Subcutaneous abdominal adipose tissue (tissue), 5 donors: ENCODE measurements around the gene PILRA.
"Not testable (repeated sequence)": the region's sequence is repeated elsewhere in the genome, so short reads cannot be mapped to it uniquely, and the experiment has no call there.

Experiments
- H3K27ac ChIP-seq: one replicate; pipeline ENCODE4 v1.7.0; 2013; ENCODE audit warnings: low read depth, mild to moderate bottlenecking, inconsistent platforms, low read length, moderate library complexity
- H3K27me3 ChIP-seq, 5 donors: one replicate each; pipeline ENCODE4 v1.7.0; 2013; ENCODE audit warnings: low read length in 5 of 5, inconsistent platforms in 1 of 5; ENCODE audit not compliant: control insufficient read depth in 5 of 5, insufficient read depth in 4 of 5
- H3K36me3 ChIP-seq, 5 donors: one replicate each; pipeline ENCODE4 v1.7.0; 2013; ENCODE audit warnings: low read length in 5 of 5; ENCODE audit not compliant: control insufficient read depth in 5 of 5, insufficient read depth in 5 of 5
- H3K4me1 ChIP-seq, 5 donors: one replicate each; pipeline ENCODE4 v1.7.0; 2013; ENCODE audit warnings: low read length in 5 of 5, mild to moderate bottlenecking in 3 of 5, moderate library complexity in 1 of 5; ENCODE audit not compliant: control insufficient read depth in 5 of 5, insufficient read depth in 5 of 5
- H3K4me3 ChIP-seq, 5 donors: one replicate each; pipeline ENCODE4 v1.7.0; 2013; ENCODE audit warnings: low read length in 5 of 5, low read depth in 1 of 5
- H3K9ac ChIP-seq, 5 donors: one replicate each; pipeline ENCODE4 v1.7.0; 2013; ENCODE audit warnings: low read length in 5 of 5, mild to moderate bottlenecking in 4 of 5, moderate library complexity in 3 of 5
- H3K9me3 ChIP-seq, 5 donors: one replicate each; pipeline ENCODE4 v1.7.0; 2013; ENCODE audit warnings: low read length in 5 of 5; ENCODE audit not compliant: control insufficient read depth in 5 of 5
- donor health status: healthy.
- donor health status: healthy.
- donor health status: healthy.
- donor health status: healthy.
- donor health status: healthy.

The PILRA gene

GRCh38 chr7:100373870-100374598, 747 bp downstream of the PILRA start:
- not testable (repeated sequence) for H3K9me3 ChIP-seq, H3K36me3 ChIP-seq, H3K9ac ChIP-seq, H3K27ac ChIP-seq, H3K27me3 ChIP-seq
- Histone ChIP-seq H3K4me1 (peaks cover 0 to 48% (median 28%) of the 10 kb centered on the region in 5 donors), H3K4me3 (peak overlapping the region in 3 of 5 donors; percentile 11 to 49 (median 22))

DNA sequence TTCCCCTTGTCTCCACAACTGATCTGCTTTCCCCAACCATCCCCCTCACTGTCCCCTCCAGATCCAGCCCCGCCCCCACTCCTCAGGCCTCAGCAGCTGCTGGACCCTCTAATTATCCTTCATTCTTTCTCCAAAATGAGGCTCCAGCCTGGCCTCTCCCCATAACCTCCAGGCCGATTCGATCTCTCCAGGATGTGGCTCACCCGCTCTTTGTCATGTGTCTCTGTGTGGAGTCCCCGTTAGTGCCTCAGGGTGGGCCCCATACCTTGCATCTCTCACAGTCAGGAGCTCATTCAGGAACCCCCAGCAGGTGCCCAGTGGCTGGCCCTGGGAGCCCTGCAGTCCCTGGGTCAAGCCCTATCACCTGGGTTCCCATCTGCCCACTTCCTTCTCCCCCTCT, 1.3 kb downstream of the PILRA start:
- H3K9me3 ChIP-seq = no peaks in the 10 kb centered on the region
- no peak overlapping the region for H3K9ac ChIP-seq
- peaks cover 0 to 46% (median 28%) of the 10 kb centered on the region in 5 donors for H3K4me1 ChIP-seq
- H3K27ac ChIP-seq = no peak overlapping the region
- peak overlapping the region in 1 of 5 donors; percentile 20 for H3K4me3 ChIP-seq
- no peaks in the 10 kb centered on the region for H3K27me3 ChIP-seq
- H3K36me3 ChIP-seq = no peaks in the 10 kb centered on the region

- Histone ChIP-seq H3K4me1 (peaks cover 0 to 36% (median 23%) of the 10 kb centered on the region in 5 donors), H3K9ac (no peak overlapping the region), H3K9me3 (no peaks in the 10 kb centered on the region), H3K27ac (no peak overlapping the region), H3K27me3 (no peaks in the 10 kb centered on the region), H3K36me3 (no peaks in the 10 kb centered on the region), H3K4me3 (no peak overlapping the region)
Measured at GRCh38 chr7:100376066-100376465, 2.8 kb downstream of the PILRA start.

DNA sequence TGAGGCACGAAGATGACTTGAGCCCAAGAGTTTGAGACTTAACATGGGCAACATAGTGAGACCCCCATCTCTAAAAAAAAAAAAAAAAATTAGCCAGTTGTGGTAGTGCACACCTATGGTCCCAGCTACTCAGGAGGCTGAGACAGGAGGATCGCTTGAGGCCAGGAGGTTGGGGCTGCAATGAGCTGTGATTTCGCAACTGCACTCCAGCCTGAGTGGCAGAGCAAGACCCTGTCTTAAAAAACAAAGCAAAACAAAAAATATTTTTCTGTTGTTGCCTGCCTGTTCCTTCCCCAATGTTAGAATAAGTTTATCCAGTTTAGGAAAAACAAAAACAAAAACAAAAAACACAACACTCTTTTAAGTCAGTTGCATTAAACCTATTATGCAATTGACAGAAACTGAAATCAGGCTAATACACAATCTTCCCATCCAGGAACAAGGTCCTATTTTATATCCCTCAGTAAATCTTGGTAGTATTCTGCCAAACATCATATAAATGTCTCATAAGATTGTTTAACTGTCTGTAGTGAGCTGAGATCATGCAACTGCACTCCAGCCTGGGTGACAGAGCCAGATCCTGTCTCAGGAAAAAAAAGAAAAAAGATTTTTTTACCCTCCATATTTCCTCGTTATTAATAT, 4.9 kb downstream of the PILRA start:
- no peak overlapping the region for H3K4me3 ChIP-seq
- no peaks in the 10 kb centered on the region for H3K36me3 ChIP-seq
- H3K9me3 ChIP-seq = no peaks in the 10 kb centered on the region
- peaks cover 0 to 21% (median 5%) of the 10 kb centered on the region in 5 donors for H3K4me1 ChIP-seq
- H3K27ac ChIP-seq = no peak overlapping the region
- H3K27me3 ChIP-seq = no peaks in the 10 kb centered on the region
- H3K9ac ChIP-seq = no peak overlapping the region

DNA sequence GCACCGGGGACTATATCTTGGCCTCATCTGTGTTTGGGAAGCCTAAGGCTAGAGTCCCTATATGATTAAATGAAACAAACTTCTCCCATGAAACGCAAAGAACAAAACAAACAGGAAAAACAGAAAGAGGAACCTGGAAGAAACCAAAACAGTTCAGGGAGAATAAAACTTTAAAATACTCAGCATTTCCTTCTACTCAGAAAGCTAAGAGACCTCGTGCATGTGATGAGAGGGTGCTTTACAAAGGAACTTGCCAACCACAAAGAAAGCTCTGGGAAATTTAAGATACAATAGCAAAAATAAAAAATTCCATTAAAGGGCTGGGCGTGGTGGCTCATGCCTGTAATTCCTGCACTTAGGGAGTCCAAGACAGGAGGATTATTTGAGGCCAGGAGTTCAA, 6.9 kb downstream of the PILRA start:
- Histone ChIP-seq H3K4me3 (no peak overlapping the region), H3K27ac (no peak overlapping the region), H3K27me3 (no peaks in the 10 kb centered on the region), H3K36me3 (no peaks in the 10 kb centered on the region), H3K9me3 (no peaks in the 10 kb centered on the region), H3K9ac (no peak overlapping the region), H3K4me1 (peaks cover 0 to 20% (median 0%) of the 10 kb centered on the region in 5 donors)

GRCh38 chr7:100381531-100382233, 8.4 kb downstream of the PILRA start:
- H3K9me3 ChIP-seq, H3K27me3 ChIP-seq, H3K36me3 ChIP-seq, H3K9ac ChIP-seq, H3K27ac ChIP-seq, H3K4me3 ChIP-seq: not testable (repeated sequence)
- H3K4me1 ChIP-seq = peaks cover 0 to 19% (median 0%) of the 10 kb centered on the region in 5 donors

- peaks cover 0 to 19% (median 0%) of the 10 kb centered on the region in 5 donors for H3K4me1 ChIP-seq
- H3K27me3 ChIP-seq = not testable (repeated sequence)
- H3K27ac ChIP-seq = peak overlapping the region; percentile 9
Measured at GRCh38 chr7:100382234-100382853, 9.1 kb downstream of the PILRA start.

DNA sequence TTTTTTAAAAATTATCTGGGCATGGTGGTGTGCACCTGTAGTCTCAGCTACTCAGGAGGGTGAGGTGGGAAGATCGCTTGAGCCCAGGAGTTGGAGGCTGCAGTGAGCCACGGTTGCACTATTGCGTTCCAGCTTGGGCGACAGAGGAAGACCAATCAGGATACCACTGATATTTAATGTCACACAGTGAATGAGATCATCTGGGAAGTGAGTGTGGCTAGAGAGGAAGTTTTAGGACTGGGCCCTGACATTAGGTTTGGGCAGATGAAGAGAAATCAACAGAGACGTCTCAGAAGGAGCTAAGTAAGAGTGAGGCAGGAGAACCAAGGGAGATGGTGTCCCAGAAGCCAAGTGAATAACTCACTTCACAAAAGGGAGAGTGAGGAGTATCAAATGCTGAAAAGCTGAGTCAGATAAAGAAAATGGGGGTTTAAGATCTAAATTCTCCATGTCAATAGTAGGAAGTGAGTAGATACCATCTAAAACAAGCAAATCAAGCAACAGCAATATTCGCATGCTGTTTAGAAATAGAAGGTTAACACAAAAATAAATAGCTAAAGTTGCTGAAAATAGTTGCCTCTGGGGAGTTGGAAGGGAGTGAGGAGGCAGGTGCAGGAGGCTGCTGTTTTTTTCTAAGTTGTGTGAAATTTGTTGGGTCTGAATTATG, 11.5 kb downstream of the PILRA start:
- no peak overlapping the region for H3K4me3 ChIP-seq
- H3K4me1 ChIP-seq = peaks cover 0 to 16% (median 0%) of the 10 kb centered on the region in 5 donors
- no peaks in the 10 kb centered on the region for H3K36me3 ChIP-seq
- no peak overlapping the region for H3K9ac ChIP-seq
- H3K27ac ChIP-seq = no peak overlapping the region
- peaks cover 0 to 4% (median 0%) of the 10 kb centered on the region in 5 donors for H3K27me3 ChIP-seq
- no peaks in the 10 kb centered on the region for H3K9me3 ChIP-seq

More at GRCh38 chr7:100382234-100382853, 9.1 kb downstream of the PILRA start:
- not testable (repeated sequence) for H3K4me3 ChIP-seq, H3K9ac ChIP-seq, H3K9me3 ChIP-seq, H3K36me3 ChIP-seq

DNA sequence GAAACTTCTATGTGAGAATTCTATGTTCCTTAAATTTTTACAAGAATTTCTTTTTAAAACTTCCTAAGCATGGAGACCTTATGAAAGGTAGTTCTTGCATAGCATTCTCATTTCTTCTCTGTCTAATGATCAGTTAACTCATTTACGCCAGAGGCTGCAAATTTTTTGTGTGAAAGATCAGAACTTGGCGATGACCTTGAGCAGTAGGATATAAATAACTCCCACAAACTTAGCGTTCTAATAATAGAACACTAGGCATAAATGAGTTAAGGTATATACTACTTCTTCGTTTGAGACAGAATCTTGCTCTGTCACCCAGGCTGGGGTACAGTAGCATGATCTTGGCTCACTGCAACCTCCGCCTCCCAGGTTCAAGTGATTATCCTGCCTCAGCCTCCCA, 13.7 kb downstream of the PILRA start:
- Histone ChIP-seq H3K36me3 (no peaks in the 10 kb centered on the region), H3K4me3 (no peak overlapping the region), H3K9me3 (no peaks in the 10 kb centered on the region), H3K27me3 (peaks cover 0 to 6% (median 0%) of the 10 kb centered on the region in 5 donors), H3K27ac (no peak overlapping the region), H3K9ac (no peak overlapping the region), H3K4me1 (peaks cover 0 to 16% (median 0%) of the 10 kb centered on the region in 5 donors)
